Small intestine (tissue), 7 donors: ENCODE measurements around the gene LIMK2. TPM values are rescaled to one million over a fixed set of nuclear protein-coding genes. Genes with fewer than 3 reads are reported as not detected.

Experiments used
- DNase-seq, 2 donors: peaks; one replicate each; pipeline versions ENCODE4 v3.0.0 to v3.0.0-alpha.2; 2013
- FAIRE-seq: peaks from 2 replicates; lab custom pipeline; 2012; peaks lifted over from hg19 to GRCh38; lab: Jason Lieb, UNC
- H3K27ac ChIP-seq, 3 donors: one replicate each; pipeline ENCODE4 v1.5.1; 2013; ENCODE audit warnings: low read length in 2 of 3, mild to moderate bottlenecking in 2 of 3, control low read depth in 1 of 3, inconsistent platforms in 1 of 3, low read depth in 1 of 3, moderate library complexity in 1 of 3
- H3K27me3 ChIP-seq, 3 donors: one replicate each; pipeline ENCODE4 v1.6.1; 2013; ENCODE audit warnings: low read length in 3 of 3, inconsistent platforms in 1 of 3; ENCODE audit not compliant: control insufficient read depth in 3 of 3, insufficient read depth in 3 of 3
- H3K36me3 ChIP-seq, 3 donors: one replicate each; pipeline ENCODE4 v1.6.1; 2013; ENCODE audit warnings: low read length in 3 of 3, inconsistent platforms in 1 of 3, low read depth in 1 of 3, mild to moderate bottlenecking in 1 of 3, moderate library complexity in 1 of 3; ENCODE audit not compliant: control insufficient read depth in 3 of 3, insufficient read depth in 2 of 3
- H3K4me1 ChIP-seq, 3 donors: one replicate each; pipeline ENCODE4 v1.6.1; 2013; ENCODE audit warnings: low read length in 2 of 3, inconsistent platforms in 1 of 3, low read depth in 1 of 3, mild to moderate bottlenecking in 1 of 3, moderate library complexity in 1 of 3; ENCODE audit not compliant: control insufficient read depth in 3 of 3, insufficient read depth in 2 of 3
- H3K4me3 ChIP-seq, 3 donors: one replicate each; pipeline ENCODE4 v1.5.1; 2013; ENCODE audit warnings: low read length in 3 of 3, control low read depth in 1 of 3, inconsistent platforms in 1 of 3, low read depth in 1 of 3, mild to moderate bottlenecking in 1 of 3, moderate library complexity in 1 of 3
- H3K9me3 ChIP-seq, 2 donors: one replicate each; pipeline ENCODE4 v1.6.1; 2013; ENCODE audit warnings: low read depth in 1 of 2, low read length in 1 of 2; ENCODE audit not compliant: control insufficient read depth in 2 of 2, insufficient read depth in 1 of 2
- WGBS, 3 donors: extraction: QIAGEN DNeasy Blood & Tissue Kit; methylation state at CpG; one replicate each; pipeline ENCODE4 v1.1.7; 2013; 5-methylcytosine and 5-hydroxymethylcytosine counted together
- polyA plus RNA-seq, 4 donors: library from polyadenylated mRNA; stranded (reverse) in 3 of 4; unstranded in 1 of 4; fragments of 200-250 nt in 3 of 4; fragments of 120-200 nt in 1 of 4; gene quantifications; one replicate each; pipeline versions ENCODE4 v1.2.1 to v1.2.3, GENCODE V29; 2013
- donor health status: healthy with polysubstance abuse.
- donor health status: control.
- donor health status: control.
- donor health status: Bipolar disorder and iron deficiency.
- donor health status: healthy.

LIMK2 gene
- polyA plus RNA-seq, 4 donors: 15.7 to 52.7 (median 29.1) TPM

DNA sequence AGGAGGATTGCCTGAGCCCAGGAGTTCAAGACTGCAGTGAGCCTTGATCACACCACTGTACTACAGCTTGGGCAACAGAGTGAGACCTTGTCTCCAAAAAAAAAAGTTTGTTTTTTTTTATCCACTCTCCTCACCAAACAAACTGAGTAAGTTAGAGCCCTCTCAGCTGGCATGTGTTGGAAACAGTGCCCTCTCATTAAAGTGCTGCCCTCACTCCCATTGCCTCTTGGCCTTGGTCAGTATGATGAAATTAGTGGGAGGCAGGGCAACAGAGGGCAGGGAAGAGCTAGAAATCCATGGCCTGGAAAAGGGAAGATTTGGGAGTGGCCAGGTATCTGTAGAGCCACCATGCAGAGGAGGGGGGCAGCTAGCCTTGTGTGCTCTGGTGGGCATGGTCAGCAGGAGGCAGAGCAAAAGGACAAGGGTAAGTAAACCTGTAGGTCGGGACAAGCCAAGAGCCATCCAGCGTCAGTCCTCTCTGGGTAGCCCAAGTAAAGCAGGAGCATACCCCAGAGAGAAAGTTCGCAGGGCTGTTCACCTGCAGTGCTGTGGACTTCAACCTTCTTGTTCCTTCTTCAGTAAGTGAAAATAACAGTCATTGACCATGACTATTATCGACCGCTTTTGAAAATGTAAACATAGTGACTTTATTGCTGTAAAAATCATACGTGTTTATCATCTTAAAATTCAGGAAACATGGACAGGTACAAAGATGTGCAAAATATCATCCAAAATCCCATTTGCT lies 52.0 kb downstream of the LIMK2 start:
- WGBS, 3 donors: 12 to 72% (median 41%) methylated on average over 6 of the region's 6 CpGs
- Histone ChIP-seq H3K9me3 (no peaks in the 10 kb centered on the region), H3K36me3 (peaks cover 19 to 85% (median 23%) of the 10 kb centered on the region in 3 donors), H3K4me3 (no peak overlapping the region), H3K4me1 (peaks cover 0 to 5% (median 0%) of the 10 kb centered on the region in 3 donors), H3K27ac (peak overlapping the region in 1 of 3 donors; percentile 47), H3K27me3 (no peaks in the 10 kb centered on the region)
- DNase-seq: peak; percentile 54 to 67
- no peak for FAIRE-seq

- Histone ChIP-seq H3K4me3 (no peak overlapping the region), H3K27me3 (no peaks in the 10 kb centered on the region), H3K4me1 (peaks cover 0 to 20% (median 0%) of the 10 kb centered on the region in 3 donors), H3K36me3 (peaks cover 13 to 92% (median 19%) of the 10 kb centered on the region in 3 donors), H3K27ac (no peak overlapping the region), H3K9me3 (no peaks in the 10 kb centered on the region)
- DNase-seq (no peak), FAIRE-seq (no peak)
- WGBS, 3 donors: 91 to 98% (median 94%) methylated on average over 2 of the region's 2 CpGs
Observed at GRCh38 chr22:31268281-31268680, 56.2 kb downstream of the LIMK2 start.

DNA sequence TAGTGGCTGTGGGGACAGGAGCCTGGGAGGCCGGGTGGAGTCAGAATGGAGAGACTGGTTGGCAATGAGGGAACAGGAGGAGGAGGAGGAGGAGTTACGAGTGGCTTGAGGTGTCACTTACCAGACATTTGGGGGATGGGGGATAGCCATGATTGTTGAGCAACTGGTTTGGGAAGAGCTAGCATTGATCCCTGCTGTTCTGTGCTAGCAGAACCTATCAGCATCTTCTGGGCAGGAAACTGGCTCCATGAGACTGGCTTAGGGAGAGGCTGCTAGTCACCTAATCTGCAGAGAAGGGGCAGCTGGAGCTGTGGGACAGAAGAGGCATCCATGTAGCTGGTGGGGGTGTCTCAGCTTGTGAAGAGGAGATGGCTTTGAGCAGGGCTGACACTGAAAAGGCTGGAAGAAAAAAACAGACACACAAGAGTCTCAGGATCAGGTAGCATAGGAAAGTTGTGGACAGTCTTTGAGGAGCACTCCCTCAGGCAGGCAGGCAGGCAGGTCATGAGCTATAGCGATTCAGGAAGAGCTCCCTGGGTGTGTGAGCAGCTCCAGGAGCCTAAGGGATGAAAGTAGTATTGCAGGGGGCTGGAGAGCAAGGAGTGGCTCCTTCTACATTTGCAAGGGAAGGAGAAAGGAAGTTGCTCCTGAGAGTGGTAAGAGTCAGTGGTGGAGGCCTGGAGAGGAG lies 57.9 kb downstream of the LIMK2 start:
- no peak for FAIRE-seq
- 50 to 90% (median 85%) methylated on average over 2 to 3 of the region's 3 CpGs for WGBS, 3 donors
- peaks cover 15 to 91% (median 19%) of the 10 kb centered on the region in 3 donors for H3K36me3 ChIP-seq
- peaks cover 0 to 20% (median 0%) of the 10 kb centered on the region in 3 donors for H3K4me1 ChIP-seq
- H3K4me3 ChIP-seq: no peak overlapping the region
- H3K9me3 ChIP-seq: no peaks in the 10 kb centered on the region
- H3K27me3 ChIP-seq: no peaks in the 10 kb centered on the region
- no peak for DNase-seq
- peak overlapping the region in 1 of 3 donors; percentile 69 for H3K27ac ChIP-seq

- H3K9me3 ChIP-seq: no peaks in the 10 kb centered on the region
- peaks cover 16 to 92% (median 18%) of the 10 kb centered on the region in 3 donors for H3K36me3 ChIP-seq
- FAIRE-seq (no peak), DNase-seq (no peak)
- peak overlapping the region in 1 of 3 donors; percentile 69 for H3K27ac ChIP-seq
- H3K4me1 ChIP-seq: peaks cover 0 to 24% (median 0%) of the 10 kb centered on the region in 3 donors
- H3K27me3 ChIP-seq: no peaks in the 10 kb centered on the region
- WGBS, 3 donors: 91 to 92% (median 91%) methylated on average over 4 of the region's 4 CpGs
- H3K4me3 ChIP-seq: no peak overlapping the region
Observed at GRCh38 chr22:31271026-31271425, 58.9 kb downstream of the LIMK2 start.

GRCh38 chr22:31271485-31271884 lies 59.4 kb downstream of the LIMK2 start:
- Histone ChIP-seq H3K27me3 (no peaks in the 10 kb centered on the region), H3K27ac (peak overlapping the region in 1 of 3 donors; percentile 69), H3K36me3 (peaks cover 14 to 88% (median 15%) of the 10 kb centered on the region in 3 donors), H3K9me3 (no peaks in the 10 kb centered on the region), H3K4me1 (peaks cover 0 to 24% (median 0%) of the 10 kb centered on the region in 3 donors), H3K4me3 (no peak overlapping the region)
- WGBS, 3 donors: 67 to 74% (median 68%) methylated on average over 3 of the region's 3 CpGs
- no peak for FAIRE-seq
- peak in 1 of 2 donors; percentile 73 for DNase-seq

DNA sequence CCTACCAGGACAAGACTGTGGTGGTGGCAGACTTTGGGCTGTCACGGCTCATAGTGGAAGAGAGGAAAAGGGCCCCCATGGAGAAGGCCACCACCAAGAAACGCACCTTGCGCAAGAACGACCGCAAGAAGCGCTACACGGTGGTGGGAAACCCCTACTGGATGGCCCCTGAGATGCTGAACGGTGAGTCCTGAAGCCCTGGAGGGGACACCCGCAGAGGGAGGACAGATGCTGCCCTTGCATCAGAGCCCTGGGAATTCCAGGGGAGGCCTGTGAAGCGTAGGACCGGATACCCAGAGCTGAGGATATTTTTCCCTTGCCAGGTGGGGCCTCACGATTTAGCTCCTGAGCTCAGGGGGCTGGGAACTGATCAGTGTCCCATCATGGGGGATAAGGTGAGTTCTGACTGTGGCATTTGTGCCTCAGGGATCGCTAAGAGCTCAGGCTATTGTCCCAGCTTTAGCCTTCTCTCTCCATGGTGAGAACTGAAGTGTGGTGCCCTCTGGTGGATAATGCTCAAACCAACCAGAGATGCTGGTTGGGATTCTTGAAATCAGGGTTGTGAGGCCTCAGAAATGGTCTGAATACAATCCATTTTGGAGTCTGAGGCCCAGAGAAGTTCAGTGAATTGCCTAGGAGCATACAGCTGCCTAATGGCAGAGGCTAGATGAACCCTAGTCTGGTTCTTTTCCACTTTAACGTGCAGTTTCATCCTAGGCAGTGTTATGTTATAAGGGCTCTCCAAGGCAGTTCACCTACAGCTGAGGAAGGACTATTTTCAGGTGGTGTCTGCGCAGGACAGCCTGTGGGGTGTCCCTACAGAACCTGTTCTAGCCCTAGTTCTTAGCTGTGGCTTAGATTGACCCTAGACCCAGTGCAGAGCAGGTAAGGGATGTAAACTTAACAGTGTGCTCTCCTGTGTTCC lies 60.7 kb downstream of the LIMK2 start:
- no peak for FAIRE-seq
- Histone ChIP-seq H3K36me3 (peaks cover 10 to 84% (median 11%) of the 10 kb centered on the region in 3 donors), H3K4me3 (no peak overlapping the region), H3K27me3 (no peaks in the 10 kb centered on the region), H3K9me3 (no peaks in the 10 kb centered on the region), H3K4me1 (peaks cover 0 to 24% (median 0%) of the 10 kb centered on the region in 3 donors), H3K27ac (no peak overlapping the region)
- 70 to 72% (median 71%) methylated on average over 15 of the region's 15 CpGs for WGBS, 3 donors
- DNase-seq: peak; percentile 78 to 79

DNA sequence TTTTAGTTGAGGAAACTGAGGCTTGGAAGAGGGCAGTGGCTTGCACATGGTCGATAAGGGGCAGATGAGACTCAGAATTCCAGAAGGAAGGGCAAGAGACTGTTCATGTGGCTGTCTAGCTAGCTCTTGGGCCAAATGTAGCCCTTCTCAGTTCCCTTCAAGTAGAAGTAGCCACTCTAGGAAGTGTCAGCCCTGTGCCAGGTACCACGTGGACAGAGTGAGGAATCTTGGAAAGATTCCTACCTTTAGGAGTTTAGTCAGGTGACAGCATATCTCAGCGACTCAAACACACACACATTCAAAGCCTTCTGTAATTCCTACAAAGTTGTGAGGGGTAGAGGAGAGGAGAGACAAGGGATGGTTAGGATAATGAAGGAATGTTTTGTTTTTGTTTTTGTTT lies 61.9 kb downstream of the LIMK2 start:
- no peaks in the 10 kb centered on the region for H3K27me3 ChIP-seq
- no peak overlapping the region for H3K4me3 ChIP-seq
- peaks cover 6 to 86% (median 11%) of the 10 kb centered on the region in 3 donors for H3K36me3 ChIP-seq
- peaks cover 0 to 24% (median 0%) of the 10 kb centered on the region in 3 donors for H3K4me1 ChIP-seq
- WGBS, 3 donors: 45 to 76% (median 51%) methylated on average over 3 of the region's 3 CpGs
- DNase-seq (no peak), FAIRE-seq (no peak)
- no peaks in the 10 kb centered on the region for H3K9me3 ChIP-seq
- H3K27ac ChIP-seq: no peak overlapping the region
